ENCODE measurements around the gene HOXA6. TPM values are rescaled to one million over a fixed set of nuclear protein-coding genes. Genes with fewer than 3 reads are reported as not detected.

HOXA6 gene
- total RNA-seq, 1 experiment from 2014 or later: 12.7 TPM

DNA sequence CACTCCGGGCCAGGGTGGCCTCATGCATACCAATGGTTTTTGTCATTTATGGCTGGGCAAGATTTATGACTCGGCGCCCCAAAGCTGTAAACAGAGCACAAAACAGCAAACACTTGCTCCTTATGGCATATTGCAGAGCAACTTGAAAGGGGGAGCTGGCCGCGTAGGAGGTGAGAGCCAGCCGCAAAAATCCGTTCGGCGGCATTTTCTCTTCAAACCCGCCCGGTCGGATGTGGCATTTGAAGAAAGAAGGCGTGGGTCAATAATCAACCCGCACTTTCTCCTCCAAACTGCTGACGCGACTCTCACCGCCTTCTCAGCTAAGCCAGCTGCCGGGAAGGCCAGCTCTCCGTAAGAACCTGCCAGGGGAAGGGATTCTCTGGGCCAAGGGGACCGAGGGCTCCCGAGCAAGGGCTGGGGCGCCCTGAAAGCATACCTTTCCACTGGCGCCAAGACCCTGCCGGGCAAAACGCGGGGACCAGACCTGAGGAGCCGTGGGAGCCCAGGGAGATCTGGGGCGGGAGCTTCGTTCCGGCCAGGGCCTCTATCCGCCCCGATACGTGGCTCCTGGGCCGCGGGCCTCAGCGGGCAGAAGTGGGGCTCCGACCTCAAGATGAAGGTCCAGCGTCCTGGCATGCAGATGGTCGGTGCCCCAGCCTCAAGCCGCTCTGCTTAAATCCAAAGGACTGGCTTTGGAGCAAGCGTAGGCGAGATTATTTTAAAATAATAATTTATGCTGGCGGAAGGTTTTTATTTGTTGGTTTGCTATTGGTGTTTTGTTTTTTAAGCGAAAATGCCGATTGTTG, 32.1 kb downstream of the HOXA6 start (continued):
- TF ChIP-seq, protein P1, sequence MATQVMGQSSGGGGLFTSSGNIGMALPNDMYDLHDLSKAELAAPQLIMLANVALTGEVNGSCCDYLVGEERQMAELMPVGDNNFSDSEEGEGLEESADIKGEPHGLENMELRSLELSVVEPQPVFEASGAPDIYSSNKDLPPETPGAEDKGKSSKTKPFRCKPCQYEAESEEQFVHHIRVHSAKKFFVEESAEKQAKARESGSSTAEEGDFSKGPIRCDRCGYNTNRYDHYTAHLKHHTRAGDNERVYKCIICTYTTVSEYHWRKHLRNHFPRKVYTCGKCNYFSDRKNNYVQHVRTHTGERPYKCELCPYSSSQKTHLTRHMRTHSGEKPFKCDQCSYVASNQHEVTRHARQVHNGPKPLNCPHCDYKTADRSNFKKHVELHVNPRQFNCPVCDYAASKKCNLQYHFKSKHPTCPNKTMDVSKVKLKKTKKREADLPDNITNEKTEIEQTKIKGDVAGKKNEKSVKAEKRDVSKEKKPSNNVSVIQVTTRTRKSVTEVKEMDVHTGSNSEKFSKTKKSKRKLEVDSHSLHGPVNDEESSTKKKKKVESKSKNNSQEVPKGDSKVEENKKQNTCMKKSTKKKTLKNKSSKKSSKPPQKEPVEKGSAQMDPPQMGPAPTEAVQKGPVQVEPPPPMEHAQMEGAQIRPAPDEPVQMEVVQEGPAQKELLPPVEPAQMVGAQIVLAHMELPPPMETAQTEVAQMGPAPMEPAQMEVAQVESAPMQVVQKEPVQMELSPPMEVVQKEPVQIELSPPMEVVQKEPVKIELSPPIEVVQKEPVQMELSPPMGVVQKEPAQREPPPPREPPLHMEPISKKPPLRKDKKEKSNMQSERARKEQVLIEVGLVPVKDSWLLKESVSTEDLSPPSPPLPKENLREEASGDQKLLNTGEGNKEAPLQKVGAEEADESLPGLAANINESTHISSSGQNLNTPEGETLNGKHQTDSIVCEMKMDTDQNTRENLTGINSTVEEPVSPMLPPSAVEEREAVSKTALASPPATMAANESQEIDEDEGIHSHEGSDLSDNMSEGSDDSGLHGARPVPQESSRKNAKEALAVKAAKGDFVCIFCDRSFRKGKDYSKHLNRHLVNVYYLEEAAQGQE (IDR thresholded peaks at IDR 0.05; ENCODE audit: low read depth): no peak
- TF ChIP-seq RAD21 (IDR thresholded peaks at IDR 0.05; ENCODE audit: low read depth): peak; percentile 43
- peak; percentile 91 for TF ChIP-seq JUND (IDR thresholded peaks at IDR 0.05)
- TF ChIP-seq POLR2A (IDR thresholded peaks at IDR 0.05; ENCODE audit: borderline replicate concordance, extremely low read depth, insufficient read depth, insufficient read length): no peak
- peak; percentile 96 for TF ChIP-seq EGR1 (IDR thresholded peaks at IDR 0.05; ENCODE audit: low read depth)
- TF ChIP-seq, protein P2, sequence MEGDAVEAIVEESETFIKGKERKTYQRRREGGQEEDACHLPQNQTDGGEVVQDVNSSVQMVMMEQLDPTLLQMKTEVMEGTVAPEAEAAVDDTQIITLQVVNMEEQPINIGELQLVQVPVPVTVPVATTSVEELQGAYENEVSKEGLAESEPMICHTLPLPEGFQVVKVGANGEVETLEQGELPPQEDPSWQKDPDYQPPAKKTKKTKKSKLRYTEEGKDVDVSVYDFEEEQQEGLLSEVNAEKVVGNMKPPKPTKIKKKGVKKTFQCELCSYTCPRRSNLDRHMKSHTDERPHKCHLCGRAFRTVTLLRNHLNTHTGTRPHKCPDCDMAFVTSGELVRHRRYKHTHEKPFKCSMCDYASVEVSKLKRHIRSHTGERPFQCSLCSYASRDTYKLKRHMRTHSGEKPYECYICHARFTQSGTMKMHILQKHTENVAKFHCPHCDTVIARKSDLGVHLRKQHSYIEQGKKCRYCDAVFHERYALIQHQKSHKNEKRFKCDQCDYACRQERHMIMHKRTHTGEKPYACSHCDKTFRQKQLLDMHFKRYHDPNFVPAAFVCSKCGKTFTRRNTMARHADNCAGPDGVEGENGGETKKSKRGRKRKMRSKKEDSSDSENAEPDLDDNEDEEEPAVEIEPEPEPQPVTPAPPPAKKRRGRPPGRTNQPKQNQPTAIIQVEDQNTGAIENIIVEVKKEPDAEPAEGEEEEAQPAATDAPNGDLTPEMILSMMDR (IDR thresholded peaks at IDR 0.05 in 2 of 3, conservative IDR thresholded peaks at IDR 0.05 in 1 of 3; ENCODE audit: borderline replicate concordance in 1 of 3, insufficient read depth in 1 of 3, low read depth in 2 of 3, low read length in 2 of 3): no peak
- peak; percentile 72 for TF ChIP-seq POLR2AphosphoS5 (IDR thresholded peaks at IDR 0.05; ENCODE audit: low read depth, low read length)
- peak; percentile 95 for TF ChIP-seq CEBPB (IDR thresholded peaks at IDR 0.05; ENCODE audit: low read depth)
- TF ChIP-seq ELF1 (IDR thresholded peaks at IDR 0.05; ENCODE audit: borderline replicate concordance, low read depth): no peak
- TF ChIP-seq YY1 (IDR thresholded peaks at IDR 0.05; ENCODE audit: extremely low read depth, insufficient replicate concordance, low read depth, low read length): no peak
- peak; percentile 99 for TF ChIP-seq TCF7L2 (IDR thresholded peaks at IDR 0.05; ENCODE audit: borderline replicate concordance, extremely low read depth, insufficient read depth, insufficient read length)
- TF ChIP-seq SRF (IDR thresholded peaks at IDR 0.05; ENCODE audit: low read depth): peak; percentile 87
- peak; percentile 98 for TF ChIP-seq SIN3A (IDR thresholded peaks at IDR 0.05; ENCODE audit: low read depth)

Measured in HCT116 (cell line).